Transverse colon (tissue), 4 donors: Measurements from ENCODE around the gene PIK3C2G.

ENCODE experiments used
- CTCF ChIP-seq, 5 experiments: fragments of 200-600 bp in 3 of 5; fragments of 450-650 bp in 2 of 5; sonication (generic) in 3 of 5; IDR thresholded peaks; 1 replicate in 2 of 5; 2 replicates in 3 of 5; pipeline ENCODE4 v1.5.1; 2016 to 2017; ENCODE audit warnings: antibody characterized with exemption in 5 of 5, inconsistent platforms in 3 of 5, mild to moderate bottlenecking in 2 of 5, moderate library complexity in 1 of 5
- EP300 ChIP-seq: sonication (generic); formaldehyde crosslinking; IDR thresholded peaks from one replicate; pipeline ENCODE4 v1.6.1; 2017; ENCODE audit warnings: antibody characterized with exemption, low read depth
- POLR2A ChIP-seq: fragments of 450-650 bp; IDR thresholded peaks from one replicate; pipeline ENCODE4 v1.6.1; 2016; ENCODE audit warnings: antibody characterized with exemption, mild to moderate bottlenecking, moderate library complexity
- POLR2AphosphoS5 ChIP-seq, 3 donors: sonication (generic); formaldehyde crosslinking; IDR thresholded peaks; one replicate each; pipeline ENCODE4 v1.6.1; 2016; ENCODE audit warnings: antibody characterized with exemption in 3 of 3

DNA sequence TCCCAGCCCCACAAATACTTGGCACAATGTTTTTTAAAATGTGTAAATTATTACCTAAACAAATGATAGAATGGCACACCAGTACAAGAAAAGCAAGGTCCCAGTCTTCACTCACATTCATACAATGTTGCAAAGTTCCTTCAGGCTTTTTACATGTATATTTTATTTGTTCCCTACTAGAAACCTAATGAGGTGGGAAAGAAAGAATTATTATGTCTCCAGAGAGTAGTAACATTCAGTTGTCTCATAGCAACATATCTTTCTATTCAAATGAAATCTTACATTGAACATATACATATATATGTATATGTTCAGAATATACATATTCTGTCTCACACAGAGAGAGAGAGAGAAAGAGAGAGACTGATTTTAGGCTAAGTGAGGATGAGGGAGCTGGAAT, 391.3 kb downstream of the PIK3C2G start:
- no peak for TF ChIP-seq EP300
- TF ChIP-seq POLR2A, result no peak
- no peak for TF ChIP-seq CTCF (IDR thresholded peaks at IDR 0.05)
- TF ChIP-seq POLR2AphosphoS5 (IDR thresholded peaks at IDR 0.05), result no peak
